K562 (cell line): ENCODE data around the gene ZMYM4. TPM values are rescaled to one million over a fixed set of nuclear protein-coding genes. Genes with fewer than 3 reads are reported as not detected.

Source experiments
- CBFB ChIP-seq: sonication (generic); formaldehyde crosslinking; IDR thresholded peaks from 2 replicates; pipeline ENCODE4 v1.4.0; 2020; ENCODE audit warnings: mild to moderate bottlenecking, missing genetic modification reagents
- CEBPG ChIP-seq, 3 experiments: fragments of 200-800 bp in 1 of 3; sonication (Bioruptor generic) in 1 of 3; sonication (generic) in 1 of 3; formaldehyde crosslinking in 1 of 3; IDR thresholded peaks in 2 of 3; conservative IDR thresholded peaks in 1 of 3; 2 replicates each; pipeline versions ENCODE4 v1.6.1 to v1.8.0; 2016 to 2022; ENCODE audit warnings: missing compliant biosample characterization in 2 of 3, missing genetic modification characterization in 2 of 3, mild to moderate bottlenecking in 1 of 3, missing genetic modification reagents in 1 of 3
- CHD1 ChIP-seq: fragments of 200-600 bp; sonication (generic); IDR thresholded peaks from one replicate; pipeline ENCODE4 v1.6.1; 2012; ENCODE audit warnings: mild to moderate bottlenecking, moderate library complexity, low read length, inconsistent platforms
- DACH1 ChIP-seq: fragments of 450-650 bp; IDR thresholded peaks from 2 replicates; pipeline ENCODE4 v1.6.1; 2018; ENCODE audit not compliant: partially characterized antibody
- ELF1 ChIP-seq: fragments of 200-800 bp; sonication (Bioruptor generic); IDR thresholded peaks from 2 replicates; pipeline ENCODE4 v1.6.1; 2016; ENCODE audit warnings: missing genetic modification characterization, missing compliant biosample characterization
- ERF ChIP-seq: fragments of 450-650 bp; formaldehyde crosslinking; IDR thresholded peaks from 2 replicates; pipeline ENCODE4 v1.4.0; 2020; ENCODE audit warnings: mild to moderate bottlenecking, mixed read lengths
- ETS1 ChIP-seq: conservative IDR thresholded peaks from 2 replicates; pipeline ENCODE4 v1.6.1; 2011; ENCODE audit warnings: low read depth, mild to moderate bottlenecking, low read length; ENCODE audit not compliant: control insufficient read depth
- ETS2 ChIP-seq: IDR thresholded peaks from 2 replicates; pipeline ENCODE4 v1.6.1; 2016; ENCODE audit warnings: borderline replicate concordance, missing genetic modification characterization, mild to moderate bottlenecking, moderate library complexity, missing compliant biosample characterization; ENCODE audit not compliant: poor library complexity, severe bottlenecking
- FOXM1 ChIP-seq, 2 experiments: fragments of 450-650 bp in 1 of 2; sonication (generic) in 1 of 2; formaldehyde crosslinking in 1 of 2; IDR thresholded peaks; 2 replicates each; pipeline versions ENCODE4 v1.6.1 to v1.9.0; 2017 to 2022; ENCODE audit warnings: low read depth in 2 of 2, mild to moderate bottlenecking in 2 of 2, missing genetic modification reagents in 1 of 2, moderate library complexity in 1 of 2
- KLF1 ChIP-seq: fragments of 450-650 bp; IDR thresholded peaks from 2 replicates; pipeline ENCODE4 v1.6.1; 2016; ENCODE audit warnings: missing genetic modification characterization, missing compliant biosample characterization
- MXD1 ChIP-seq: fragments of 250-450 bp; sonication (Bioruptor Pico); IDR thresholded peaks from 2 replicates; pipeline ENCODE4 v1.8.0; 2021; ENCODE audit warnings: borderline replicate concordance, mild to moderate bottlenecking, moderate library complexity; ENCODE audit not compliant: poor library complexity, severe bottlenecking
- POLR2AphosphoS2 ChIP-seq: IDR thresholded peaks from 2 replicates; pipeline ENCODE4 v1.6.1; 2012; ENCODE audit warnings: low read length, improper control_type of control experiment
- PYGO2 ChIP-seq: fragments of 450-650 bp; IDR thresholded peaks from 2 replicates; pipeline ENCODE4 v1.6.1; 2016; ENCODE audit warnings: mild to moderate bottlenecking, missing genetic modification characterization, moderate library complexity, missing compliant biosample characterization
- SIRT6 ChIP-seq: IDR thresholded peaks from one replicate; pipeline ENCODE4 v1.6.1; 2012; ENCODE audit warnings: low read depth, mild to moderate bottlenecking, control low read depth, inconsistent platforms, low read length, moderate library complexity
- SNRNP70 ChIP-seq: fragments of 200-400 bp; formaldehyde crosslinking; optimal IDR thresholded peaks from 2 replicates; pipeline ENCODE3; 2017; ENCODE audit warnings: low read depth, low read length
- SOX6 ChIP-seq: fragments of 450-650 bp; IDR thresholded peaks from 2 replicates; pipeline ENCODE4 v1.6.1; 2014; ENCODE audit warnings: mild to moderate bottlenecking
- THRB ChIP-seq: fragments of 450-650 bp; formaldehyde crosslinking; conservative IDR thresholded peaks from 2 replicates; pipeline ENCODE4 v1.4.0; 2022; ENCODE audit warnings: mild to moderate bottlenecking, missing genetic modification characterization
- ZC3H11A ChIP-seq: IDR thresholded peaks from 2 replicates; pipeline ENCODE4 v1.6.1; 2012; ENCODE audit warnings: low read depth, low read length, improper control_type of control experiment
- ZHX1 ChIP-seq: fragments of 150-350 bp; conservative IDR thresholded peaks from 2 replicates; pipeline ENCODE4 v1.6.1; 2014; ENCODE audit warnings: low read length
- ZNF134 ChIP-seq: fragments of 250-450 bp; sonication (Bioruptor Pico); conservative IDR thresholded peaks from 2 replicates; pipeline ENCODE4 v1.4.0; 2020
- ZNF274 ChIP-seq: IDR thresholded peaks from 2 replicates; pipeline ENCODE4 v1.6.1; 2011; ENCODE audit warnings: low read depth, mild to moderate bottlenecking, low read length, moderate library complexity, borderline replicate concordance
- ZNF583 ChIP-seq: fragments of 250-450 bp; sonication (Bioruptor Pico); IDR thresholded peaks from 2 replicates; pipeline ENCODE4 v1.4.0; 2020
- polyA plus RNA-seq, 8 experiments: library from polyadenylated mRNA; depleted of rRNA in 4 of 8; stranded (reverse) in 5 of 8; unstranded in 3 of 8; fragments of >200 nt; fragmentation: Nextera tagmentation in 2 of 8; fragmentation: Illumina TruSeq in 1 of 8; extraction: Ambion mirVana in 2 of 8; extraction: Trizol in 1 of 8; gene quantifications; 2 replicates each; pipeline versions ENCODE4 v1.2.1 to v1.2.3, GENCODE V29; 2011 to 2014; ENCODE audit warnings: inconsistent platforms in 1 of 8, missing spikeins in 1 of 8
- total RNA-seq, 7 experiments: library from RNA; depleted of rRNA in 6 of 7; stranded (reverse); fragments of >200 nt in 6 of 7; fragmentation: Illumina TruSeq in 2 of 7; extraction: Trizol in 2 of 7; gene quantifications; 2 replicates each; pipeline versions ENCODE4 v1.2.1 to v1.2.3, GENCODE V29; 2011 to 2021; ENCODE audit warnings: low replicate concordance in 1 of 7

Gene ZMYM4
- total and polyA plus RNA-seq, 9 of the 15 experiments (the other 6 are each of a cell fraction or from before 2014, with no cell fraction given) = 15.2 to 77.2 (median 63.3) TPM

GRCh38 chr1:35269201-35269988, 886 bp downstream of the ZMYM4 start (continued):
- no peak for TF ChIP-seq ZHX1
- TF ChIP-seq SNRNP70 = no peak
- no peak for TF ChIP-seq CBFB
- TF ChIP-seq ZC3H11A = no peak
- no peak for TF ChIP-seq PYGO2 (tag)
- no peak for TF ChIP-seq ERF (CRISPR knock-in tag)
- TF ChIP-seq DACH1 = peak; percentile 51
- no peak for TF ChIP-seq ZNF274
- no peak for TF ChIP-seq ZNF134 (CRISPR knock-in tag)
- no peak for TF ChIP-seq ETS1
- no peak for TF ChIP-seq ETS2
- no peak for TF ChIP-seq SOX6
- no peak for TF ChIP-seq FOXM1 (IDR thresholded peaks at IDR 0.05; ENCODE audit: low read depth)
- TF ChIP-seq FOXM1 (CRISPR knock-in tag; IDR thresholded peaks at IDR 0.05; ENCODE audit: low read depth) = no peak
- TF ChIP-seq ZNF583 = no peak
- TF ChIP-seq KLF1 (tag) = no peak
- TF ChIP-seq CEBPG (CRISPR knock-in tag; IDR thresholded peaks at IDR 0.05) = peak; percentile 56; the same call in 1 of the 2 replicates
- peak; percentile 94 to 99 for TF ChIP-seq CEBPG (tag; conservative IDR thresholded peaks at IDR 0.05 in 1 of 2, IDR thresholded peaks at IDR 0.05 in 1 of 2)
- peak; percentile 17 for TF ChIP-seq CHD1
- no peak for TF ChIP-seq POLR2AphosphoS2
- TF ChIP-seq SIRT6 = no peak
- no peak for TF ChIP-seq ELF1 (tag)
- no peak for TF ChIP-seq THRB (CRISPR knock-in tag)
- no peak for TF ChIP-seq MXD1 (CRISPR knock-in tag)
